Neuronal stem cell (in vitro differentiated cells): ENCODE results near the gene YY1.
A peak's percentile ranks its signal among the peaks of the same experiment; 100 is the strongest.

Source experiments
- DNase-seq: peaks from one replicate; pipeline ENCODE4 v3.0.0-alpha.2; 2013; ENCODE audit warnings: low spot score
- H2AFZ ChIP-seq: one replicate; pipeline ENCODE4 v1.6.1; 2013; ENCODE audit warnings: mild to moderate bottlenecking, low read length, inconsistent platforms
- H2AK5ac ChIP-seq: 2 replicates; pipeline ENCODE4 v1.6.1; 2013; ENCODE audit warnings: low read depth, mild to moderate bottlenecking, inconsistent platforms, low read length, moderate library complexity, mixed read lengths
- H2BK120ac ChIP-seq: 2 replicates; pipeline ENCODE4 v1.6.1; 2013; ENCODE audit warnings: low read depth, mild to moderate bottlenecking, inconsistent platforms, low read length, moderate library complexity, mixed read lengths
- H2BK12ac ChIP-seq: one replicate; pipeline ENCODE4 v1.6.1; 2013; ENCODE audit warnings: low read length, inconsistent platforms
- H2BK15ac ChIP-seq: 2 replicates; pipeline ENCODE4 v1.6.1; 2013; ENCODE audit warnings: mild to moderate bottlenecking, low read length, inconsistent platforms, mixed read lengths
- H2BK5ac ChIP-seq: one replicate; pipeline ENCODE4 v1.6.1; 2013; ENCODE audit warnings: inconsistent platforms, mild to moderate bottlenecking, low read length, moderate library complexity
- H3K14ac ChIP-seq: one replicate; pipeline ENCODE4 v1.6.1; 2013; ENCODE audit warnings: low read length, inconsistent platforms
- H3K18ac ChIP-seq: 2 replicates; pipeline ENCODE4 v1.6.1; 2013; ENCODE audit warnings: low read length, inconsistent platforms
- H3K23ac ChIP-seq: 2 replicates; pipeline ENCODE4 v1.6.1; 2013; ENCODE audit warnings: low read depth, mild to moderate bottlenecking, mixed read lengths, low read length, inconsistent platforms; ENCODE audit not compliant: poor library complexity
- H3K27ac ChIP-seq: replicated peaks from 3 replicates; pipeline ENCODE4 v1.5.1; 2013; ENCODE audit warnings: low read length, inconsistent platforms
- H3K27me3 ChIP-seq, 3 experiments: 2 replicates each; pipeline ENCODE4 v1.6.1; 2013; ENCODE audit warnings: low read length in 3 of 3, mild to moderate bottlenecking in 2 of 3, inconsistent platforms in 1 of 3, low read depth in 1 of 3, mixed read lengths in 1 of 3, moderate library complexity in 1 of 3; ENCODE audit not compliant: control insufficient read depth in 3 of 3, insufficient read depth in 3 of 3
- H3K36me3 ChIP-seq, 2 donors: replicated peaks in 1 of 2; 2 replicates each; pipeline ENCODE4 v1.6.1; 2013; ENCODE audit warnings: low read length in 2 of 2; ENCODE audit not compliant: control insufficient read depth in 2 of 2, insufficient read depth in 2 of 2
- H3K4ac ChIP-seq: 2 replicates; pipeline ENCODE4 v1.6.1; 2013; ENCODE audit warnings: inconsistent platforms, mild to moderate bottlenecking, low read length, moderate library complexity
- H3K4me1 ChIP-seq, 2 donors: 1 replicate in 1 of 2; 2 replicates in 1 of 2; pipeline ENCODE4 v1.6.1; 2013; ENCODE audit warnings: low read length in 2 of 2, low read depth in 1 of 2; ENCODE audit not compliant: control insufficient read depth in 2 of 2, insufficient read depth in 1 of 2
- H3K4me2 ChIP-seq: one replicate; pipeline ENCODE4 v1.6.1; 2013; ENCODE audit warnings: mild to moderate bottlenecking, low read length, inconsistent platforms; ENCODE audit not compliant: insufficient read depth, poor library complexity, severe bottlenecking
- H3K4me3 ChIP-seq, 2 donors: 2 replicates each; pipeline ENCODE4 v1.5.1; 2013; ENCODE audit warnings: low read length in 2 of 2, mild to moderate bottlenecking in 2 of 2, inconsistent platforms in 1 of 2, moderate library complexity in 1 of 2
- H3K79me1 ChIP-seq: one replicate; pipeline ENCODE4 v1.6.1; 2013; ENCODE audit warnings: low read depth, mild to moderate bottlenecking, inconsistent platforms, low read length, moderate library complexity
- H3K9ac ChIP-seq: one replicate; pipeline ENCODE4 v1.6.1; 2013; ENCODE audit warnings: mild to moderate bottlenecking, low read depth, low read length, inconsistent platforms; ENCODE audit not compliant: poor library complexity
- H3K9me3 ChIP-seq, 2 donors: replicated peaks in 1 of 2; 2 replicates each; pipeline versions ENCODE3 to v1.6.1; 2013; ENCODE audit warnings: low read length in 2 of 2, mild to moderate bottlenecking in 2 of 2, inconsistent platforms in 1 of 2, low read depth in 1 of 2, mixed read lengths in 1 of 2, moderate library complexity in 1 of 2; ENCODE audit not compliant: control insufficient read depth in 2 of 2, insufficient read depth in 1 of 2
- H4K8ac ChIP-seq: one replicate; pipeline ENCODE4 v1.6.1; 2013; ENCODE audit warnings: low read depth, mild to moderate bottlenecking, inconsistent platforms, low read length, moderate library complexity
- H4K91ac ChIP-seq: one replicate; pipeline ENCODE4 v1.6.1; 2013; ENCODE audit warnings: low read length, low read depth, mild to moderate bottlenecking, inconsistent platforms; ENCODE audit not compliant: poor library complexity
- WGBS, 2 donors: extraction: QIAGEN DNeasy Blood & Tissue Kit; methylation state at CpG; one replicate each; pipeline ENCODE4 v1.1.7; 2013; ENCODE audit warnings: missing lambda C conversion rate in 2 of 2, mixed read lengths in 1 of 2; ENCODE audit not compliant: insufficient read length in 2 of 2, insufficient replicate concordance in 1 of 2; ENCODE audit errors: extremely low coverage in 2 of 2; 5-methylcytosine and 5-hydroxymethylcytosine counted together

The YY1 gene

GRCh38 chr14:100306101-100306997 lies 67.4 kb downstream of the YY1 start, which contains the start of gene SLC25A29:
SLC25A29 (minus strand) TSS chr14:100306444; CDS start chr14:100306232, 212 bp downstream.
- H2BK5ac ChIP-seq: peak within 1 kb of the TSS; percentile 94
- WGBS, 2 donors: no CpG with 5 or more reads among the region's 131 CpGs

DNA sequence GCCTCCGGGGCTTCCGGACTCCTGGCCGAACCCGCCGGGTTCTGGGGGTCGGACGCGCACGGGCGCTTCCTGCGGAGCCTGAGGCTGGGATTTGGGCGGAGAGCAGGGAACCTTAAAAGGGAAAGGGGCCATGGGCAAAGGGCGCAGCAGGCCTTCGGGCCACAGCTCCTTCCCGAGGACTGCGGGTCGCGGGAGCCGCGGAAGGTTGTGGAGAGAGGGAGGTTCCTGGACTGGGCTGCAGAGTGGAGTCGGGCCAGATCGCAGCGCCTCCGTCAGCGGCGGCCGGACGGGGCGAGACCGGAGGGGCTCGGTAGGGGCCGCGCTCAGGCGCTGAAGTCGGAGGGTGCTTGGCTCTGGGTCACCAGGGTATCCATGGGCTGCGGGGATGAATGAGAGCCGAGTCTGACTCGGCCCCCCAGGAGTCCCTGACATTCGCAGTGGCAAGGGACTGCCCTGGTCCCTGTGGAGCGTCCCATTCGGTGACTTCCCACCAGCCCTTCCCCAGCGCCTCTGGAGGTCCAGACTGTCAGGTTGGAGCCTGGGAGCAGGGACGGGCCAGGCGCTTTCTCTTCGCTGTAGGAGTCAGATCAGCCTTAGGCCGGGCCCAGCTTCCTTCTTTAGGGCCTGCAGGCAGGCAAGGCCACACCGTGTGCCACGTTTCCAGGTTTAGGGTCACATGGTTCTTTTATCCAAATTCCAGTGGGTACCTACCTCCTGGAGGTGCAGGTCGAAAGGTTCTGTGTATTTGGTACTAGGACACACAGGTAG lies 68.2 kb downstream of the YY1 start:
- Histone ChIP-seq H2AFZ (peak overlapping the region; percentile 97), H2BK5ac (peak overlapping the region; percentile 93), H3K27me3 (no peaks in the 10 kb centered on the region), H3K9ac (peak overlapping the region; percentile 99), H3K4ac (peak overlapping the region; percentile 26), H3K4me3 (peak overlapping the region; percentile 85 to 89), H3K4me2 (peak overlapping the region; percentile 78), H3K4me1 (peaks cover 22 to 40% of the 10 kb centered on the region in 2 donors), H3K18ac (peak overlapping the region; percentile 99), H3K79me1 (peaks cover 25% of the 10 kb centered on the region), H3K27ac (peak overlapping the region; percentile 32), H2BK12ac (no peak overlapping the region), H4K91ac (no peak overlapping the region), H2AK5ac (peak overlapping the region; percentile 98), H4K8ac (no peak overlapping the region), H2BK15ac (peak overlapping the region; percentile 96), H3K36me3 (peaks cover 11 to 18% of the 10 kb centered on the region in 2 donors), H3K14ac (peak overlapping the region; percentile 59), H3K9me3 (no peaks in the 10 kb centered on the region), H2BK120ac (peak overlapping the region; percentile 100), H3K23ac (peak overlapping the region; percentile 94)
- WGBS, 2 donors: no CpG with 5 or more reads among the region's 49 CpGs
- DNase-seq: no peak

More at GRCh38 chr14:100306101-100306997, 67.4 kb downstream of the YY1 start, which contains the start of gene SLC25A29:
- Histone ChIP-seq H3K4me3 (peak within 1 kb of the TSS; percentile 85 to 96), H2BK120ac (peak within 1 kb of the TSS; percentile 100), H2BK12ac (peak within 1 kb of the TSS; percentile 49), H3K79me1 (peaks cover 25% of the 10 kb centered on the region), H3K18ac (peak within 1 kb of the TSS; percentile 99), H3K4me2 (peak within 1 kb of the TSS; percentile 78), H3K9ac (peak within 1 kb of the TSS; percentile 99), H3K23ac (peak within 1 kb of the TSS; percentile 98), H3K4ac (peak within 1 kb of the TSS; percentile 26), H3K27ac (peak within 1 kb of the TSS; percentile 70), H2BK15ac (peak within 1 kb of the TSS; percentile 96), H3K9me3 (no peaks in the 10 kb centered on the region), H3K14ac (peak within 1 kb of the TSS; percentile 89), H2AFZ (peak within 1 kb of the TSS; percentile 97), H3K27me3 (no peaks in the 10 kb centered on the region), H3K36me3 (peaks cover 11 to 18% of the 10 kb centered on the region in 2 donors), H4K91ac (no peak within 1 kb of the TSS), H2AK5ac (peak within 1 kb of the TSS; percentile 98), H3K4me1 (peaks cover 22 to 37% of the 10 kb centered on the region in 2 donors), H4K8ac (no peak within 1 kb of the TSS)
- peak; percentile 90 for DNase-seq

GRCh38 chr14:100307766-100308426 lies 69.0 kb downstream of the YY1 start:
- H3K9me3 ChIP-seq: no peaks in the 10 kb centered on the region
- H3K4me3 ChIP-seq: peak overlapping the region; percentile 85 to 89
- H4K91ac ChIP-seq: no peak overlapping the region

More at GRCh38 chr14:100307766-100308426, 69.0 kb downstream of the YY1 start:
- Histone ChIP-seq H3K18ac (no peak overlapping the region), H3K27ac (no peak overlapping the region), H2AK5ac (peak overlapping the region; percentile 98), H3K79me1 (peaks cover 25% of the 10 kb centered on the region), H3K4me1 (peaks cover 22 to 42% of the 10 kb centered on the region in 2 donors), H3K4ac (no peak overlapping the region), H3K9ac (peak overlapping the region; percentile 99), H2BK12ac (no peak overlapping the region), H2BK120ac (no peak overlapping the region), H2BK15ac (no peak overlapping the region), H3K23ac (no peak overlapping the region), H3K4me2 (peak overlapping the region; percentile 78), H2AFZ (no peak overlapping the region), H4K8ac (no peak overlapping the region), H3K36me3 (peaks cover 11 to 13% of the 10 kb centered on the region in 2 donors), H3K14ac (no peak overlapping the region), H2BK5ac (peak overlapping the region; percentile 93), H3K27me3 (no peaks in the 10 kb centered on the region)
- WGBS, 2 donors: no CpG with 5 or more reads among the region's 5 CpGs
- no peak for DNase-seq
